IMR-90 (cell line): ENCODE data around the gene PPP1R3D.

ENCODE experiments used
- BHLHE40 ChIP-seq: fragments of 150-350 bp; IDR thresholded peaks from 2 replicates; pipeline ENCODE4 v1.6.1; 2016; ENCODE audit warnings: mild to moderate bottlenecking, low read depth, low read length
- MXI1 ChIP-seq: IDR thresholded peaks from 2 replicates; pipeline ENCODE4 v1.6.1; 2012; ENCODE audit warnings: low read depth, mild to moderate bottlenecking, low read length, moderate library complexity, borderline replicate concordance
- POLR2A ChIP-seq: IDR thresholded peaks from 2 replicates; pipeline ENCODE4 v1.6.1; 2012; ENCODE audit warnings: mild to moderate bottlenecking, low read depth, low read length
- RAD21 ChIP-seq: IDR thresholded peaks from 2 replicates; pipeline ENCODE4 v1.6.1; 2012; ENCODE audit warnings: low read length, improper control_type of control experiment
- TF ChIP-seq, protein P1 (sequence below): conservative IDR thresholded peaks from 2 replicates; pipeline ENCODE4 v1.5.1; 2012; ENCODE audit warnings: mild to moderate bottlenecking, low read depth, low read length, improper control_type of control experiment

DNA sequence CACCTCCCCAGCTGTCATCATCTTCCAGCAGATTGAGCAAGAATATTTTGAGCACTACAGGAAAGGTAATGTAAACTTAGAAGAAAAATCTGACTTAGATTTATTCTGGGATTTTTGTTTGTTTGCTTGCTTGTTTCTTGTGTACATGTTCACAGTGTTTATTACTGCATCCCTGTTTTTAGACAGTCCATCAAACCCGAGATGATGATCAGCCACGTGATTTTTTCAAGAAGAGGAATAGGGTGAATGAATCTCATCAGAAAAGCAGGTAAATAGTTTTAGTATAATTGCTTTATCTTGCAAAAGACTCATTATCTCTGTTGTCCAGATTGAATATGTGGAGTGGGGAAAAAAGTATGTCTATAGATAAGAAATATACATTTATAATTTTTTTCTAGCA lies 2.1 kb upstream of the PPP1R3D start:
- TF ChIP-seq RAD21, result no peak
- TF ChIP-seq, protein P1, sequence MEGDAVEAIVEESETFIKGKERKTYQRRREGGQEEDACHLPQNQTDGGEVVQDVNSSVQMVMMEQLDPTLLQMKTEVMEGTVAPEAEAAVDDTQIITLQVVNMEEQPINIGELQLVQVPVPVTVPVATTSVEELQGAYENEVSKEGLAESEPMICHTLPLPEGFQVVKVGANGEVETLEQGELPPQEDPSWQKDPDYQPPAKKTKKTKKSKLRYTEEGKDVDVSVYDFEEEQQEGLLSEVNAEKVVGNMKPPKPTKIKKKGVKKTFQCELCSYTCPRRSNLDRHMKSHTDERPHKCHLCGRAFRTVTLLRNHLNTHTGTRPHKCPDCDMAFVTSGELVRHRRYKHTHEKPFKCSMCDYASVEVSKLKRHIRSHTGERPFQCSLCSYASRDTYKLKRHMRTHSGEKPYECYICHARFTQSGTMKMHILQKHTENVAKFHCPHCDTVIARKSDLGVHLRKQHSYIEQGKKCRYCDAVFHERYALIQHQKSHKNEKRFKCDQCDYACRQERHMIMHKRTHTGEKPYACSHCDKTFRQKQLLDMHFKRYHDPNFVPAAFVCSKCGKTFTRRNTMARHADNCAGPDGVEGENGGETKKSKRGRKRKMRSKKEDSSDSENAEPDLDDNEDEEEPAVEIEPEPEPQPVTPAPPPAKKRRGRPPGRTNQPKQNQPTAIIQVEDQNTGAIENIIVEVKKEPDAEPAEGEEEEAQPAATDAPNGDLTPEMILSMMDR, result no peak
- TF ChIP-seq POLR2A, result no peak
- TF ChIP-seq MXI1, result no peak
- TF ChIP-seq BHLHE40, result no peak
